AG04450 (cell line): Measurements from ENCODE around the gene FZD2. TPM values are rescaled to one million over a fixed set of nuclear protein-coding genes. Genes with fewer than 3 reads are reported as not detected.

Experiments
- CTCF ChIA-PET: fragments of 300-600, 350-600 bp; formaldehyde crosslinking; extraction: SDS; loops from one replicate; lab custom pipeline; 2022; ENCODE audit warnings: antibody characterized with exemption, inconsistent platforms; lab: Charles Lee
- POLR2A ChIA-PET: fragments of 350-600 bp; formaldehyde crosslinking; extraction: SDS; loops from one replicate; lab custom pipeline; 2021; ENCODE audit warnings: antibody characterized with exemption, inconsistent platforms; lab: Yijun Ruan, JAX
- DNase-seq: peaks from one replicate; pipeline ENCODE4 v3.0.0-alpha.2; 2011; ENCODE audit warnings: low read depth, low spot score
- H3K27ac ChIP-seq: one replicate; pipeline ENCODE4 v1.5.1; 2012; ENCODE audit warnings: low read depth, low read length, control low read depth
- H3K27me3 ChIP-seq: one replicate; pipeline ENCODE4 v1.6.0; 2012; ENCODE audit warnings: low read length; ENCODE audit not compliant: control insufficient read depth, insufficient read depth
- H3K4me3 ChIP-seq: 2 replicates; pipeline ENCODE4 v1.5.1; 2011; ENCODE audit warnings: mild to moderate bottlenecking, low read depth, low read length, control low read depth
- H3K9me3 ChIP-seq: 2 replicates; pipeline ENCODE4 v1.5.1; 2012; ENCODE audit warnings: low read length; ENCODE audit not compliant: control insufficient read depth, insufficient read depth
- CTCF ChIP-seq: IDR thresholded peaks from 2 replicates; pipeline ENCODE4 v1.5.1; 2011; ENCODE audit warnings: low read depth, low read length, control low read depth, inconsistent platforms
- polyA plus RNA-seq: library from polyadenylated mRNA; depleted of rRNA; stranded (reverse); fragments of >200 nt; gene quantifications from 2 replicates; pipeline ENCODE4 v1.2.3, GENCODE V29; 2011

The FZD2 gene
- polyA plus RNA-seq, 1 experiment: 49.4 TPM

- POLR2A ChIA-PET: no interaction called here
- DNase-seq: no peak
- Histone ChIP-seq H3K9me3 (no peaks in the 10 kb centered on the region), H3K27me3 (no peaks in the 10 kb centered on the region), H3K27ac (no peak overlapping the region), H3K4me3 (no peak overlapping the region)
- CTCF ChIA-PET: interaction anchor here (0.5 to 1.0 kb wide), 2 partner anchors 61 to 84 kb away, joined by 3 to 4 read pairs; no protein-coding TSS in a partner anchor
- no peak for TF ChIP-seq CTCF
These were observed 38.0 kb downstream of the FZD2 start for GRCh38 chr17:44595216-44595775.

GRCh38 chr17:44598329-44598728, 41.0 kb downstream of the FZD2 start:
- ChIA-PET POLR2A (interaction anchor here (0.5 kb wide), 1 partner anchor 374 kb away, joined by 3 read pairs; no protein-coding TSS in a partner anchor), CTCF (no interaction called here)
- Histone ChIP-seq H3K4me3 (no peak overlapping the region), H3K27ac (no peak overlapping the region), H3K9me3 (no peaks in the 10 kb centered on the region; the same call in 1 of the 2 replicates), H3K27me3 (no peaks in the 10 kb centered on the region)
- no peak for DNase-seq
- no peak for TF ChIP-seq CTCF

GRCh38 chr17:44598932-44599297, 41.6 kb downstream of the FZD2 start:
- DNase-seq: no peak
- ChIA-PET POLR2A (interaction anchor here (1.0 to 1.4 kb wide), 4 partner anchors 12 to 56 kb away, joined by 3 to 8 read pairs (median 6); no protein-coding TSS in a partner anchor), CTCF (no interaction called here)
- H3K4me3 ChIP-seq: peak overlapping the region; percentile 13; the same call in 1 of the 2 replicates
- no peaks in the 10 kb centered on the region; the same call in 1 of the 2 replicates for H3K9me3 ChIP-seq
- H3K27me3 ChIP-seq: no peaks in the 10 kb centered on the region
- no peak for TF ChIP-seq CTCF
- peak overlapping the region; percentile 70 for H3K27ac ChIP-seq

GRCh38 chr17:44599298-44600175, 42.3 kb downstream of the FZD2 start:
- no peaks in the 10 kb centered on the region for H3K27me3 ChIP-seq
- peak overlapping the region; percentile 34; the same call in 1 of the 2 replicates for H3K4me3 ChIP-seq
- POLR2A ChIA-PET: interaction anchor here (1.0 to 1.4 kb wide), 4 partner anchors 12 to 56 kb away, joined by 3 to 8 read pairs (median 6); no protein-coding TSS in a partner anchor
- TF ChIP-seq CTCF: no peak
- peak overlapping the region; percentile 70 for H3K27ac ChIP-seq
- no peaks in the 10 kb centered on the region; the same call in 1 of the 2 replicates for H3K9me3 ChIP-seq
- peak; percentile 89 for DNase-seq
- CTCF ChIA-PET: no interaction called here

- no peaks in the 10 kb centered on the region for H3K27me3 ChIP-seq
- no peak overlapping the region for H3K27ac ChIP-seq
- CTCF ChIA-PET: interaction anchor here (0.6 kb wide), 1 partner anchor 382 kb away, joined by 3 read pairs; no protein-coding TSS in a partner anchor
- H3K4me3 ChIP-seq: no peak overlapping the region
- no peak for DNase-seq
- POLR2A ChIA-PET: no interaction called here
- TF ChIP-seq CTCF: no peak
- H3K9me3 ChIP-seq: peaks cover under 1% of the 10 kb centered on the region; the same call in 1 of the 2 replicates
These were observed 44.3 kb downstream of the FZD2 start for GRCh38 chr17:44601539-44601938.
